HG03060 (cell line): ENCODE data around the gene SDK2.

ENCODE experiments used
- ATAC-seq: cut with Tn5 transposase; IDR thresholded peaks from one replicate; pipeline ENCODE4 v1.9.1; 2021; ENCODE audit warnings: low read depth, moderate number of reproducible peaks; ENCODE audit not compliant: unreplicated experiment

SDK2 gene, protein sequence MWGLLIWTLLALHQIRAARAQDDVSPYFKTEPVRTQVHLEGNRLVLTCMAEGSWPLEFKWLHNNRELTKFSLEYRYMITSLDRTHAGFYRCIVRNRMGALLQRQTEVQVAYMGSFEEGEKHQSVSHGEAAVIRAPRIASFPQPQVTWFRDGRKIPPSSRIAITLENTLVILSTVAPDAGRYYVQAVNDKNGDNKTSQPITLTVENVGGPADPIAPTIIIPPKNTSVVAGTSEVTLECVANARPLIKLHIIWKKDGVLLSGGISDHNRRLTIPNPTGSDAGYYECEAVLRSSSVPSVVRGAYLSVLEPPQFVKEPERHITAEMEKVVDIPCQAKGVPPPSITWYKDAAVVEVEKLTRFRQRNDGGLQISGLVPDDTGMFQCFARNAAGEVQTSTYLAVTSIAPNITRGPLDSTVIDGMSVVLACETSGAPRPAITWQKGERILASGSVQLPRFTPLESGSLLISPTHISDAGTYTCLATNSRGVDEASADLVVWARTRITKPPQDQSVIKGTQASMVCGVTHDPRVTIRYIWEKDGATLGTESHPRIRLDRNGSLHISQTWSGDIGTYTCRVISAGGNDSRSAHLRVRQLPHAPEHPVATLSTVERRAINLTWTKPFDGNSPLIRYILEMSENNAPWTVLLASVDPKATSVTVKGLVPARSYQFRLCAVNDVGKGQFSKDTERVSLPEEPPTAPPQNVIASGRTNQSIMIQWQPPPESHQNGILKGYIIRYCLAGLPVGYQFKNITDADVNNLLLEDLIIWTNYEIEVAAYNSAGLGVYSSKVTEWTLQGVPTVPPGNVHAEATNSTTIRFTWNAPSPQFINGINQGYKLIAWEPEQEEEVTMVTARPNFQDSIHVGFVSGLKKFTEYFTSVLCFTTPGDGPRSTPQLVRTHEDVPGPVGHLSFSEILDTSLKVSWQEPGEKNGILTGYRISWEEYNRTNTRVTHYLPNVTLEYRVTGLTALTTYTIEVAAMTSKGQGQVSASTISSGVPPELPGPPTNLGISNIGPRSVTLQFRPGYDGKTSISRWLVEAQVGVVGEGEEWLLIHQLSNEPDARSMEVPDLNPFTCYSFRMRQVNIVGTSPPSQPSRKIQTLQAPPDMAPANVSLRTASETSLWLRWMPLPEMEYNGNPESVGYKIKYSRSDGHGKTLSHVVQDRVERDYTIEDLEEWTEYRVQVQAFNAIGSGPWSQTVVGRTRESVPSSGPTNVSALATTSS (N-terminal part only)

DNA sequence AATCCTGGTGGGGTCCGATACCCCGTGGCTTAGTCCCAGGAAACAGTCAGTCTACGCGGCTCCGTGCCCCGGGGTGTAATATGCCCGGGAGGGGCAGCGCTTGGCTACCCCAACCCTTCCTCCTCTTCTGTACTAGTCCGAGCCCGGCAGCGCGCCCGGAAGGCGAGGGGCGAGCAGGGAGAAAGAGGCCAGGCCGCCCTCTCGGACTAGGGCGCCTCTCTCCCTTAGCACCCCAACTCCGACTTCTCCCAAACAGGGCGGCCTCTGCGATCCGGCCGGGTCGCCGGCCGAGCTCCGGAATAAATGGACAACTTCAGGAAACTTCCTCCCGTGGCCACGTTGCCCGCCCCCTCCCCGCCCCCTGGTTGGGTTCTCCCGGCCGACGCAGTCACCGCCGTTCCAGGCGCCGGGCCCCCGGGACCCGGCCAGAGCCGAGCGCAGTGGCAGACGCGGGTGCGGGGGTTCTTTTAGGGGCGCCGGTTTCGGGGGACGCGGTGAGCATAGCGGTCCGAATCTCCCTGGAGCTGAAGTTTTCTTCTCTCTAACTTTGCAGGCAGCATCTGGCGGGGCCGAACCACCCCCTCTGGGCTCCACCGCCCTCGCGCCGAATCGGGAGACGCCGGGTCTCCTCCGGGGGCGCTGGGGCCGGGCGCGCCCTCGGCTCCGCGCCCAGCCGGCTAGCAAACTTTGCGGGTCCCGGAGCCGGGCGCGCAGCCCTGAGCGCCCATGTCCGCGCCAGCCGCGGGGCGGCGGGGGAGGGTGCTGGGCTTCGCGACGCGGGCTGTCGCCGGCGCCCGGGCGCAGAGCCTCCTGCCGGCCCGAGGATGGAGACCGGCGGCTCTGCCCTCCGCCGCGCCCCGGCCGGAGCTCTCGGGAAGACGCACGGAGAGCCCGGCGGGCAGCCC lies at the start of gene SDK2:
SDK2 (minus strand) TSS at position 301 of the 905 bp plus-strand sequence. CDS start 357 bp downstream, outside the sequence.
- ATAC-seq = no peak

DNA sequence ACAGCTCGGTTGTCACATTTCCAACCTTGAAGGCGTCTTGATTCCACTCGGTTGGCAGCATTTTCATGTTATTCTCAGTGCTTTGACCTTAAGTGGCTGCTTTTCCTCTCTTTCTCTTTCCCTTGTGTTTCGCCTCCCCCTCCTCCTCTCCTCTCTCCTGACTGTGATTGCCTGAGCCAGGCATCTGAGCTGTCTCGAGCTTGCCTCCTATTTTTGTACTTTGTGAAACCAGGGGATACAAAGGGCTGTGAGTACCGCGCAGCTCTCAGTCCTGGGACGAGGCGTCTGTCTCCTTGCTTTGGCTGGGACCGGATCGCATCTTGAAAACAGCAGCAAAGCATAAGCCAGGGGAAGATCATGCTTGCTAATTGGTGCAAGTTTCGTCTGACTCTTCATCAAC lies 48.8 kb upstream of the SDK2 start:
- ATAC-seq = no peak

DNA sequence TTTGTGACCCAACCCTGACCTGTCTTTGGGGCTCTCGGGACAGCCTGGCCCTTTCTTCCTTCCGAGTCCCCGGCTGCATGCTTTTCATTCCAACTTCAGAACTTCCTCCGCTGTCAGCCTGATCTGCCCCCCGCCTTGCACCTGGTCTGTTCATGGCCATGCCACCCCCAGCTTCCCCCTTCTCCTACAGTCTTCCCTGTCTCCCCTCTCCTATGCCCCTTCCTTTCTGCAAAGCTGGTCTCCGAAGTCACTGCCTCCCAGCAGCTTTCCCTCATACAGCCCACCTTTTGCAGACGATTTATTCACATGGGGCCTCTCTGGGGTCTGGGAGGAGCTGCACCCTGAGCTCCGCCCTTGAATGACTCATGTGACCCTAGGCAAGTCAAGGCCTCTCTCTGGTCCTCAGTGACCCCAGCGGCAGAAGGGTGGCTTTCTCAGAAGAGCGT lies 47.1 kb upstream of the SDK2 start:
- ATAC-seq = no peak

DNA sequence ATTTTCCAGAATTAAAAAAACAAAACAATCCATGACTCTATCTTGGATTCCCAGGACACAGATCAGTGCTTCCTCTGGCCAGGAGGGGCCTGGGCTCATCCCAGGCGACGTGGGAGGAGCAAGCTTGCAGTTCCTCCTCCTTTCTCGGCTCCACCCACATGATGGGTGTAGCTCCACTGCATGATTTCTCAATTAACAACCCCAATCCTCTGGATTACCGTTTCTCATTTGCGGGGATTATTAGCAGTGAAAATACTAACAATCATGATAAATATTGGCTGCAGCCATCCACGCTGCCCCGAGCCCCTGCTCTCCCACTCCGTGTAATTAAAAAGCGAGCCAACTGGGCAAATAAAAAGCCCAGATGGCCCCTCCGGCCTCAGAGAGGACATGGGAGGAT lies 46.4 kb upstream of the SDK2 start:
- ATAC-seq = no peak

DNA sequence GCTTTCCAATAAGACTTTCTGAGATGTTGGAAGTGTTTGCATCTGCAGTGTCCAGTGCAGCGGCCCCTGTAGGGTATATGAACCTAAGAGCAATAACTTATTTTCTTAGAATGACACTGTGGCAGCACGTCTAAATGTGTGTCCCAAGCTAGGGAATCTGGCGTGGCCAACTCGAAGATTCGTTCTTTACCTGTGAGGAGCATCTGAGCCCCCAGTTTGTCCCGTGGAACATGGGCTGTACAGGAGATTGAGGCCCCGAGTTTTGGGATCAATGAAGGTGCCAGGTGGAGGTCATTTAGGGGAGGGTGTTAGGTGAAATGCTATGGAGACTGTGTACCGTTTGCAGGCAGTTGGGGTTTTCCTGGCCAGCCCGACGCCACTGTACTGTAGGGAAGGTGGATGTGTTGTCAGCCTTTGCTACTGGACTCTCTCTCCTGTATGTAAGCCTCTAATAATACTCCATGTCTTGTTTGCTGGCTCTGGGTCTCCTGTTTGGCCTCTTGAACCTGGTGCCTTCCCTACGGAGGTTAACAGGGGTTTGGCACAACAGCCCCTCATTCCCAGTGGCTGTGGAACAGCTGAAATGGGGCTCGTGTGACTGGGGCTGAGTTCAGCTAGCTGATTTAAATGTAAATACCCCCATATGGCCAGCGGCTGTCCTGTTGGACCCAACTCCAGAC lies 45.5 kb upstream of the SDK2 start:
- ATAC-seq = no peak

DNA sequence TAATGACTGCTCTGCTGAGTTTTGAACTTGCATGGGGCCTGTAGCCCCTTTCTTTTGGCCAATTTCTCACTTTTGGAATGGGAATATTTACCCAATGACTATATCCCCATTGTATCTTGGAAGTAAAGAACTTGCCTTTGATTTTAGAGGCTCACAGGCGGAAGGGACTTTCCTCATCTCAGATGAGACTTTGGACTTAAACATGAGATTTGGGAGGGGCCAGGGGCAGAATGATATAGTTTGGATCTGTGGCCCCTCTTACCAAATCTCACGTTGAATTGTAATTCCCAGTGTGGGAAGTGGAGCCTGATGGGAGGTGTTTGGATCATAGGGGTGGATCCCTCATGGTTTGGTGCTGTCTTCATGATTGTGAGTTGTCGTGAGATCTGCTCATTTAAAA lies 42.7 kb upstream of the SDK2 start:
- ATAC-seq = no peak

DNA sequence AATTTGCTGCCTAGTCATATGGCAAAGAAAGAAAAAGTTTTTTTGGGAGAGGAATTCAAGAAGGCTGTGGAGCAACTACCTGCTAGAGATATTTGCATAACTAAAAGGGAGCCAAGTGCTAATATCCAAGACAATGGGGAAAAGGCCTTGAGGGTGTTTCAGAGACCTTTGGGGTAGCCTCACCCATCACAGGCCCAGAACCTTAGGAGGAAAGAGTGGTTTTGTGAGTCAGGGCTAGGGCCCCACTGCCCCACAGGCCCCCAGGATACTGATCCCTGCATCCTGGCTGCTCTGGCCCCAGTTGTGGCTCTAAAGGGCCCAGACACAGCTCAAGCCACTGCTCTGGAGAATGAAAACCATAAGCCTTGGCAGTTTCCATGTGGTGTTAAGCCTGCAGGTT lies 41.9 kb upstream of the SDK2 start:
- no peak for ATAC-seq

DNA sequence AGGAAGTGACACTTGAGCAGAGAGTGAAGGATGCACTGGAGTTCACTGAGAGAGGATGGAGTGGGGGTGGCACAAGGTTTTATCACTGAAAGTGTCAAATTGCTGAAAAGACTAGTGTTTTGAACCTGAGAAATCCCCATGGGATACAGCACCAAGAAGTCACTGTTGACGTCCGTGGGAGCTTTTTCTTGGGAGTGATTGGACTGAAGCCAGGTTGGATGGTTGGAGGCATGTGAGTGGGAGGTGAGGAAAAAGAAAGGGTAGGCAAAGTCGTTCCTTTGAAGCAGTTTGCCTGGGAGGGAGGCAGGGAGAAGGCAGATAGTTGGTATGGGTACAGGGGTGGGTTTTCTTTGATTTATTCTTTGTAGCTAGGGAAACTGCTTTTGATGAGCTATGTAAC lies 39.9 kb upstream of the SDK2 start:
- ATAC-seq = no peak

DNA sequence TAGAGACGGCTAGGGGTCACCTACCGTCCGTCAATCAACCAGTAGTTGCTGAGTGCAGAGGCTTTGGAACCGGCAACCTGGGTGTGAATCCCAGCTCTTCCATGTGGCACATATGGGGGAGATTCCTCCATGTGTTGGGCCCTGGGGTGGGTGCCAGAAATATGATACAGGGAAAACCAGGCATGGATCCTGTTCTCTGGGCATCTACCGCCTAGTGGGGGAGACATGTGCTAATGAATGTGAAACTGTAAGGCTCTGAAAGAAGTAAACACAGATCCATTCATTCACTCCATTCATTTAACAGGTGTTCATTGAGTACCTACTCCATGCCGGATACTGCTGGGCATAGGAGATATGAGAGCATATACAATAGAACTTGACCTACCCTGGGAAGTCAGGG lies 39.5 kb upstream of the SDK2 start:
- ATAC-seq = no peak

DNA sequence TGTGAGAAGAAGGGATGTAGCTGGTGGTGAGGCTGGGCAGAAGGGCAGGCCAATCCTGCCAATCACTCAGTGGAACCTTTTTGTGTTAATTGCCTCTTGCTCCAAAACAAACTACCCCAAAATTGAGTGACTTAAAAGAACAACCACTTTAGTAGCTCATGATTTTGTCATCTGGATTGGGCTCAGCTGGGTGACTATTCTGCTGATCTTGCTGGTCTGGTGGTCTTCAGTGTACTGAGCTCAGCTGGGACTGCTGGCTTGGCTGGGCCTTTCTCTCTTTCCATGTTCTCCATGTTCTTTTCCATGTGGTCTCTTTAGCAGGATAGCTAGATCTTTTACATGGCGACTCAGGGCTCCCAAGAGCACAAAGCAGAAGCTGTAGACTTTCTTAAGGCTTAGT lies 37.7 kb upstream of the SDK2 start:
- no peak for ATAC-seq

DNA sequence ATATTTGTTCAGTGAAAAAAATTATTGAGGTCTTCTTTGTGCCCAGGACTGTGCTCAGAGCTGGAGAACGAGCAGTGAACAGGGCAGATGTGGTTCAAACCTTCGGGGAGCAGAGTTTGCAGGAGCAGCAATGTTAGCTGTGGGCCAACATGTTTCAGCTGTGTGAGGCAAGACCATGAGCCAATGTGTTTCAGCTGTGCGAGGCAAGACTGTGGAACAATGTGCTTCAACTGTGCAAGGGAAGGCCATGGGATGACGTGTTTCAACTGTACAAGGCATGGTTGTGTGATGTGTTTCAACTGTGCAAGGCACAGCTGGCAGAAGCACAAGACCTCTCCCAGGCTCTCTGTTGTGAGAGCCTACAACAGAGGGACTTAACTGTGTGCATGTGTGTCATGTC lies 35.2 kb upstream of the SDK2 start:
- no peak for ATAC-seq

DNA sequence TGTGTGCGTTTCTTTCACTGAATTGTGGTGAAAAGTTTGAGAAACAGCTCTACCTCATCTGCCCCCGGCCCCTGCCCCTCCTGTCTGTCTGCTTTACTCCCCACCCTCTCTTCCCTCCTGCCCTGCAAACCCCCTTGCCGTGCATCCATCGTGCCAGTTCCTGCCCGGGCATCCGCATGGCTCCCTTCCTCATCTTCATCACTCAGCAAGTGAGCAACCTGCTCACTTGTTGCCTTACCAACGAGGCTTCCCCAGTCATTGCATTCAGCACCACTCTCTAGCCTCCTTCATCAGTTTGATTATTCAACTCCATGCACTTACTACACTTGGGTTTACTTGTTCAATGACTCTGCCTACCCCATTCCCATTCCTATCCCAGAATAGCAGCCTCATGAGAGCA lies 34.8 kb upstream of the SDK2 start:
- no peak for ATAC-seq

DNA sequence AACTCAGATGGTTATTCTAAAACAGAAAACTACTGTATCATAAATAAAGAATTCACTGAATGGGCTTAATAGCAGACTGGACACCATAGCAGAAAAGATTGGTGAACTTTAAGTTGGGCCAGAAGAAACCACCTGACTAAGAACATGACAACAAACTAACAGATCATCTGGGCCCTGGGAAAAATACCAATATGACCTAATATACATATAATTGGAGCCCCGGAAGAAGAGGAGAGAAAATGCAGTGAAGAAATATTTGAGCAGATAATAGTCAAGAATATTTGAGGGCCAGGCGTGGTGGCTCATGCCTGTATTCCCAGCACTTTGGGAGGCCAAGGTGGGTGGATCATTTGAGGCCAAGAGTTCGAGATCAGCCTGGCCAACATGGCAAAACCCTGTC lies 25.5 kb upstream of the SDK2 start:
- no peak for ATAC-seq

DNA sequence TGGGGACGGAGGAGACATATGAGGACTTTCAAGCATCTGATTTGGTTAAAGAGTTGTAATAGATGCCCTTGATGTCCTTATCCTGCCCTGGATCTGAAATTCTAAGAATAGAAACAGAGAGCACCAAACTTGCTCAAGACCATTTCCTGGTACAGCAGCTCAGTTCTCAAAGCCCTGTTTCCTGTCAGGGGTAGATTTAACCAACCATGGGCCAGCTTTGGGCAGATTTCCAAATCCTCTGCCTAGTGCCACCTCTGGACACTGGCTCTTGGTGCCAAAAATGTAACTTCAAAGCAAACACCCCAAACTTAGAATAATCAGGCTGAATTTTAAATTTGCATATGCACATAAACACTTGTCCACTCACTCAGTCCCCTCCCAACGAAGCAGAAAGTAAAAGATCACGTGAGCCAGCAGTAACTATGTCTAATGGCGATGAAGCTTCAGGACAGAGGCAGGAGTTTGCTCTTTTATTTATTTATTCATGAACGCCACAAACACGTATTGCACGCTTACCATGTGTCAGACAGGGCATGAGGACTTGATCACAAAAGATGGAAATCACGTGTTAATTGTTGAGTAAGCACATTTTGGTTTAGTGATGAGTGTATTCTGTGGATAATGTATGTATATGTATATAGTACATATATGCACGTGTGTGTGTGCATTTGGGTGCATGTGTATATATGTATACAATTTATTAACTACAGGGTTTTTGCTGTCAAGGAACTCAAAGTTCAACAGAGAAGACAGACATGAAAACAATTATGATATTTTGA lies 23.1 kb upstream of the SDK2 start:
- no peak for ATAC-seq

DNA sequence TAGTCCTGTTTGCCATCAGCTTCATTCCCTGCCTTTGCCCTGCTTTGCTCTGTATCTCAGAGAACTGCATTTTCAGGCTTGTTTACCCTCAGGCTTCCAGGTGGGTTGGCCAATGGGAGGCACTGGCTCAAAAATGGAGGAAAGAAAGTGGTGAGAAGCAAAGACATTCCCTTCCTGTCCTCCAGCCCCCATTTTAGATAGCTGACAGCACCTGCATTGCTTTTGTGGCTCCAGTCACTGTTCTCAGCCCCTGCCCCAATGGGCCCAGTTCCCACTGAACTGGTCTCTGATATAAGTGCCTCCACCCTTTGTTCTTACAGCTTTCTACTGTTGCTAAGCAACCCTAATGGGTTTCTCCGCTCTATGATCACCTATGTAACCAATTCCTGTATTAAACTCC lies 19.4 kb upstream of the SDK2 start:
- no peak for ATAC-seq

DNA sequence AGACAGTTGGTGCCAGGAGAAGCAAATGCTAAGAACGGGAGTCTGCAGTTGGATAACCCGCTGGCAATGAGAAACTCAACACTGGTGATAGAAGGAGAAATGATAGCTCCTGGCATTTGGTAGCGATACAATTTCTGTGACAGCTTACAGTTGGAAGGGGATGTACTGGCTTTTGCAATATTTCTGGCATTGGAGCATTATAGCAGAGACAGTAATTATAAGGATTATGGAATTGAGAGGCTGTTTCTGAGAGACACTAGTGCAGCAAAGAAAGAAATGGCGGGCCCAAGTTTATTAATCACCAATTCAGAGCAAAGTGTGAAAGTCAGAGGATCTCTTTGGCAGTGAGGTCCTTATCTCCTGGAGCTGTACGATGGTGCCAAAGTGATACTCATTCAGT lies 16.1 kb upstream of the SDK2 start:
- ATAC-seq = no peak

DNA sequence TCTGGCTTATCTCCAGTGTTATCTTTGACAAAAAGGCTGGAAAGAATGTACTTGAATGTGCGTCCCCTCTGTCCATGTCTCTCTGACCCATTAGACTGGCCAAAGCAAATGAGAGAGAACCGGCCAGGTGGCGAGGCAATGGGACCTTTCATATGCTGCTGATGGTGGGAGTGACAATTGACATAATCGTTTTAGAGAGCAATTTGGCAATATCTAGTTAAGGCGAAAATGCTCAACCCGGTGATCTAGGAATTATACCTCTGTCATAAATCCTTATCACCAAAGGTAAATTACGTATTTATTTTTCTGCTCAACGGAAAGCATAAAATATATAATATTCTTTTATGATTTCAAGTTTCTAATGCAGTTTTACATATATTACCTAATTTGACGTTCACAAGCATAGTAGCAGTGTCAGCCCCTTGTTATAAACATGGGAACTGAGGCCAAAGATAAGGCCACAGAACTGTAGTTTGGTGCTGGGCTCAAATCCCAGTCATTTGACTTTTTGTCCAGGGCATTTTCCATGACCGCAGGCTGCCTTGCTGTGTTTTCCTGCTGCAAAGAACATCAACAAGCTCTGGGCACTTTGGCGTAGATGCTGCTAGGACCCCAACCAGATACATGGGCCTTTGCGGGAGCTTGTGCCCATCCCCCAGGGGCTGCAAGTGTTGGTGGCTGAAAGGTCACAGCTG lies 14.7 kb upstream of the SDK2 start:
- no peak for ATAC-seq

DNA sequence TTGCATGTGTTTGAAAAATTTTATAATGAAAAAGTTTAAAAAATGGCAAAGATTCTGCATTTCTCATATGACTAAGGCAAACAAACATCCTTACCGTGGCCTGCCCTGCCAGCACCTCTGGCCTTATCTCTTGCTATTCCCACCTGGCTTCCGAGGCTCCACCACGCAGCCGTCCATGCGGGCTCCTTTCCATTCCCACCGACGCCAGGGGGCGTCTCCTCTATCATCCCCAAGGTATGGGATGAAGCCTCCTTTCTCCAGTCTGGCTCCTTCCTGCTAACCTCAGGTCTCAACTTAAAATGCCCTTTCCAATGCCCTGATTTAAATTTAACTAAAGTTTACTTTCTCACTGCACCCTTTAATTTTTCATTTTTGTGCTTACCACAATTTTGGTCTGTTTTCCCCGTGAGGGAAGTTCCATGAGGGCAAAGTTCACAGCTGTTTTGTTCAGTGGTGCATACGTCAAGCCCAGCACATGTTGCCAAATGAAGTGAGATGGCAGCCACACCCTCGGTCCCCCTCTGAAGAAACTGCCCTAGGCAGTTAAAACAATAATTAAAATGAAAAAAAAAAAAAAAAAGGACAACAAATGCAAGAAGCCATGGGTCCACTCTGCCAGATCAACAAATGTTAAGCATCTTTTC lies 13.3 kb upstream of the SDK2 start:
- ATAC-seq = no peak
